IMR-90 (cell line): ENCODE data around the gene FAM3D. TPM values are rescaled to one million over a fixed set of nuclear protein-coding genes. Genes with fewer than 3 reads are reported as not detected.
A peak's percentile ranks its signal among the peaks of the same experiment; 100 is the strongest.

ENCODE experiments used
- ATAC-seq: fragments of 200-7000 bp; cut with Tn5 transposase; 2 replicates; pipeline ENCODE4 v1.9.1; 2020; ENCODE audit warnings: low read depth, mild to moderate bottlenecking, moderate library complexity
- BruUV-seq: library from RNA; stranded (reverse); fragments of 400-500 nt; replicated peaks from 2 replicates; lab custom pipeline; 2021; lab: Mats Ljungman, UMichigan
- CTCF ChIA-PET: fragments of 300-600 bp; formaldehyde crosslinking; extraction: SDS; loops from one replicate; lab custom pipeline; 2021; ENCODE audit warnings: antibody characterized with exemption; lab: Yijun Ruan, JAX
- POLR2A ChIA-PET: fragments of 300-600 bp; sonication (Branson Sonifier 250); formaldehyde crosslinking; loops from one replicate; lab custom pipeline; 2022; ENCODE audit warnings: antibody characterized with exemption; ENCODE audit not compliant: unreplicated experiment; lab: Charles Lee
- DNase-seq: peaks from one replicate; pipeline ENCODE4 v3.0.0; 2013
- H2AFZ ChIP-seq: replicated peaks from 2 replicates; pipeline ENCODE3; 2013; ENCODE audit warnings: low read length, mild to moderate bottlenecking; ENCODE audit not compliant: poor library complexity
- H2AK5ac ChIP-seq: 2 replicates; pipeline ENCODE4 v1.6.1; 2013; ENCODE audit warnings: low read depth, low read length, inconsistent platforms
- H2AK9ac ChIP-seq: replicated peaks from 2 replicates; pipeline ENCODE3; 2013; ENCODE audit warnings: mild to moderate bottlenecking, low read depth, low read length, moderate library complexity; ENCODE audit not compliant: poor library complexity
- H2BK120ac ChIP-seq: 2 replicates; pipeline ENCODE4 v1.6.1; 2013; ENCODE audit warnings: low read depth, low read length, inconsistent platforms
- H2BK15ac ChIP-seq: 3 replicates; pipeline ENCODE4 v1.6.1; 2013; ENCODE audit warnings: low read depth, low read length, inconsistent platforms
- H2BK20ac ChIP-seq: 2 replicates; pipeline ENCODE4 v1.6.1; 2013; ENCODE audit warnings: low read depth, mild to moderate bottlenecking, inconsistent platforms, low read length, moderate library complexity
- H2BK5ac ChIP-seq: 2 replicates; pipeline ENCODE4 v1.6.1; 2013; ENCODE audit warnings: mild to moderate bottlenecking, low read depth, low read length, inconsistent platforms; ENCODE audit not compliant: poor library complexity, severe bottlenecking
- H3K14ac ChIP-seq: replicated peaks from 2 replicates; pipeline ENCODE4 v1.6.1; 2013; ENCODE audit warnings: low read depth, low read length, inconsistent platforms
- H3K18ac ChIP-seq: 2 replicates; pipeline ENCODE4 v1.6.1; 2013; ENCODE audit warnings: low read depth, low read length, control low read depth
- H3K23ac ChIP-seq: 2 replicates; pipeline ENCODE4 v1.6.1; 2013; ENCODE audit warnings: low read depth, low read length, inconsistent platforms
- H3K27ac ChIP-seq: 2 replicates; pipeline ENCODE4 v1.5.1; 2013; ENCODE audit warnings: mild to moderate bottlenecking, control low read depth, low read length; ENCODE audit not compliant: insufficient read depth
- H3K27me3 ChIP-seq: 2 replicates; pipeline ENCODE4 v1.6.1; 2013; ENCODE audit warnings: low read length; ENCODE audit not compliant: control insufficient read depth, insufficient read depth
- H3K36me3 ChIP-seq: 2 replicates; pipeline ENCODE4 v1.6.1; 2013; ENCODE audit warnings: low read length, mixed read lengths; ENCODE audit not compliant: control insufficient read depth, insufficient read depth
- H3K4ac ChIP-seq: 2 replicates; pipeline ENCODE4 v1.6.1; 2013; ENCODE audit warnings: low read depth, low read length, inconsistent platforms
- H3K4me1 ChIP-seq: 2 replicates; pipeline ENCODE4 v1.6.1; 2013; ENCODE audit warnings: low read length, mixed read lengths; ENCODE audit not compliant: control insufficient read depth, insufficient read depth
- H3K4me2 ChIP-seq: 2 replicates; pipeline ENCODE4 v1.6.1; 2013; ENCODE audit warnings: low read depth, mild to moderate bottlenecking, control low read depth, low read length, moderate library complexity
- H3K4me3 ChIP-seq: 2 replicates; pipeline ENCODE4 v1.5.1; 2013; ENCODE audit warnings: low read depth, mild to moderate bottlenecking, control low read depth, low read length, moderate library complexity; ENCODE audit not compliant: insufficient read depth
- H3K56ac ChIP-seq: 2 replicates; pipeline ENCODE4 v1.6.1; 2013; ENCODE audit warnings: low read length, inconsistent platforms; ENCODE audit not compliant: insufficient read depth; ENCODE audit errors: extremely low read depth
- H3K79me1 ChIP-seq, 2 experiments: 2 replicates each; pipeline ENCODE4 v1.6.1; 2013; ENCODE audit warnings: low read length in 2 of 2, inconsistent platforms in 1 of 2, low read depth in 1 of 2
- H3K9ac ChIP-seq: 2 replicates; pipeline ENCODE4 v1.6.1; 2013; ENCODE audit warnings: low read depth, low read length, control low read depth
- H3K9me1 ChIP-seq: 2 replicates; pipeline ENCODE4 v1.6.1; 2013; ENCODE audit warnings: low read length, inconsistent platforms; ENCODE audit not compliant: insufficient read depth
- H3K9me3 ChIP-seq: 2 replicates; pipeline ENCODE4 v1.6.1; 2013; ENCODE audit warnings: low read length; ENCODE audit not compliant: control insufficient read depth, insufficient read depth
- H4K20me1 ChIP-seq: 2 replicates; pipeline ENCODE4 v1.6.1; 2013; ENCODE audit warnings: low read length, inconsistent platforms; ENCODE audit not compliant: insufficient read depth
- H4K5ac ChIP-seq: 2 replicates; pipeline ENCODE4 v1.6.1; 2013; ENCODE audit warnings: mild to moderate bottlenecking, low read depth, low read length, control low read depth
- H4K8ac ChIP-seq, 2 experiments: 2 replicates each; pipeline ENCODE4 v1.6.1; 2013; ENCODE audit warnings: low read depth in 2 of 2, low read length in 2 of 2, control low read depth in 1 of 2, inconsistent platforms in 1 of 2
- H4K91ac ChIP-seq: 2 replicates; pipeline ENCODE4 v1.6.1; 2013; ENCODE audit warnings: low read depth, low read length, inconsistent platforms; ENCODE audit not compliant: insufficient read depth
- MAFK ChIP-seq: IDR thresholded peaks from 2 replicates; pipeline ENCODE4 v1.6.1; 2012; ENCODE audit warnings: low read depth, low read length, improper control_type of control experiment
- SMC3 ChIP-seq: fragments of 150-350 bp; IDR thresholded peaks from 2 replicates; pipeline ENCODE4 v1.6.1; 2016; ENCODE audit warnings: low read depth, mild to moderate bottlenecking, antibody characterized with exemption, low read length, moderate library complexity
- WGBS, 2 experiments: methylation state at CpG; one replicate each; pipeline versions ENCODE4 v1.1.5 to v1.1.7; 2013; ENCODE audit warnings: missing lambda C conversion rate in 2 of 2; ENCODE audit not compliant: insufficient read length in 1 of 2; ENCODE audit errors: extremely low coverage in 2 of 2; 5-methylcytosine and 5-hydroxymethylcytosine counted together
- dilution Hi-C: fragments of 300-500 bp; cut with HindIII; formaldehyde crosslinking; loops from one replicate; pipeline ENCODE4 v1.14.3; 2018; ENCODE audit warnings: low sequenced_read_pairs; ENCODE audit not compliant: unreplicated experiment
- in situ Hi-C: fragments of 300-500 bp; cut with MboI; formaldehyde crosslinking; loops from 3 replicates; pipeline ENCODE4 v1.14.3; 2019; ENCODE audit warnings: low sequenced_read_pairs, inconsistent platforms, mixed read lengths
- intact Hi-C: fragments of 100-400 bp; cut with micrococcal nuclease; formaldehyde crosslinking; loops from 2 replicates; pipeline ENCODE4 v1.10.0; 2022
- polyA plus RNA-seq, 3 experiments: library from polyadenylated mRNA; depleted of rRNA; stranded (reverse); fragments of >200 nt; gene quantifications; 2 replicates each; pipeline ENCODE4 v1.2.3, GENCODE V29; 2012; ENCODE audit warnings: low replicate concordance in 1 of 3
- total RNA-seq: library from RNA; depleted of rRNA; stranded (reverse); fragments of >200 nt; gene quantifications from 2 replicates; pipeline ENCODE4 v1.2.3, GENCODE V29; 2012
- TF ChIP-seq, protein P1 (sequence below): conservative IDR thresholded peaks from 2 replicates; pipeline ENCODE4 v1.5.1; 2012; ENCODE audit warnings: mild to moderate bottlenecking, low read depth, low read length, improper control_type of control experiment

FAM3D gene
- total and polyA plus RNA-seq, 2 of the 4 experiments (the other 2 are of a cell fraction), result not detected

DNA sequence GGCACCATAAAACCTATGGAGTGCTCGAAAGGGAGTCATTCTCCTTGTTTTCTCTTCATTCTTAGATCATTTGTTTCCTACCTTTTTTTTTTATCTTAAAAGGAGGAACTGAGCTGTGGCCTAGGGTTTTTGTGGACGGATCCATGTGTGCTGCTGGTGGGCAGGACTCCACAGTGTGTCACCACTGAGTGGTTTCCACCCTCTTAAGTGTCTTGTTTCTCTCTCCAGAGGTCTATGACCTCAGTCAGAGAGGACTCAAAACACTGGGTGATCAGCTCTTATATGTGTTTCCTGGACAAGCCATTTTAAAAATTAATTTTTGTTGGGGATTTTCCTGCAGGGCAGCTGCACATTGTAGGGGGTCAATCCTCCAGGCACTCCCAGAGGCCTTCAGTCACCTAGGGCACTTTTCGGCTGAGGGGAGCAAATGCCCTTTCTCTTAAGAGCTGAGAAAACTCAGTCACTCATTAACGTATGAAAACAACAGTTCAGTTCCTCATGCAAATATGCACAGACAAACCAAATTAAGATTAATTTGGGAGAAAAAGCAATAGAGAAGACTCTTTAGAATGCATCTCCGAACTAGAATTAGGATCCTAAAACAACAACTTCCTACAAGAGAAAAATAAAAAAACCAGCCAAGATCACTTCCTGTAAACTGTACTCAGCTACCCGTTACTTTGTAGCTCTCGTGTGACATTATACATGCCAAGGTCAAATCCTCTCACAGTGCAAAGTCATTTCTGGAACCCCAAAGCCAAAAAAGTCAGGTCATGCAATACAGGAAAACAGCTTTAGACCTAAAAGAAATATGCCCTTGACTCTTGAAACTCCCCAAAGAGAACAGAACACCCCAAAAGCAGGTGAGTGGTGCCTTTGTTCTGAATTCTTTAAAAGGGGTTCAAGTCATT, 27.6 kb upstream of the FAM3D start (continued):
- TF ChIP-seq SMC3, result no peak

DNA sequence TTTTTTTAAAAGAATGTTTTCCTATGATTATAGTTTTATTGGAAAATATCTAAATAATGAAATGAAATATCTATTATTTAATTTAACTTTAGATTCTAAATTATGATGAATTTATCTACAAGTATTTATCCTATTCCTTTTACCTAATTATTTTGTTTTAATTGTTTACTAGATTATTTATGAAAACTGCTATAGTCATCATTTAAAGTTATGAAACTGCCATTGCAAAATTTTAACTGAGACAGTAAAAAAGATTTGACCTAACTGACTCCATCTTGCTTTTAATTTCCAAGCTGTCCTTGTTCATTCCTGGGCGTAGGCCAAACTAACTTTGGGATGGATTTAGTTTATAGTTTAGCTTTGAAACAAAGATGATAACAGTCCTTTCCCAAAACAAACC, 25.9 kb upstream of the FAM3D start:
- H3K27ac ChIP-seq, result no peak overlapping the region
- no peak overlapping the region for H2BK20ac ChIP-seq
- H3K18ac ChIP-seq, result no peak overlapping the region
- no peaks in the 10 kb centered on the region for H4K20me1 ChIP-seq
- H3K4me3 ChIP-seq, result no peak overlapping the region
- H3K4ac ChIP-seq, result no peak overlapping the region
- no peak overlapping the region for H2BK5ac ChIP-seq
- no CpG with 5 or more reads among the region's 1 CpG for WGBS, 2 experiments
- no peak overlapping the region for H2AFZ ChIP-seq
- H3K9ac ChIP-seq, result no peak overlapping the region
- H2BK120ac ChIP-seq, result no peak overlapping the region
- H4K8ac ChIP-seq, result no peak overlapping the region
- in situ Hi-C loops, result no loop called here
- no peaks in the 10 kb centered on the region for H3K79me1 ChIP-seq
- H2BK15ac ChIP-seq, result no peak overlapping the region
- DNase-seq (no peak), ATAC-seq (no peak)
- no peaks in the 10 kb centered on the region for H3K36me3 ChIP-seq
- intact Hi-C loops, result no loop called here
- H3K14ac ChIP-seq, result no peak overlapping the region
- TF ChIP-seq, protein P1, sequence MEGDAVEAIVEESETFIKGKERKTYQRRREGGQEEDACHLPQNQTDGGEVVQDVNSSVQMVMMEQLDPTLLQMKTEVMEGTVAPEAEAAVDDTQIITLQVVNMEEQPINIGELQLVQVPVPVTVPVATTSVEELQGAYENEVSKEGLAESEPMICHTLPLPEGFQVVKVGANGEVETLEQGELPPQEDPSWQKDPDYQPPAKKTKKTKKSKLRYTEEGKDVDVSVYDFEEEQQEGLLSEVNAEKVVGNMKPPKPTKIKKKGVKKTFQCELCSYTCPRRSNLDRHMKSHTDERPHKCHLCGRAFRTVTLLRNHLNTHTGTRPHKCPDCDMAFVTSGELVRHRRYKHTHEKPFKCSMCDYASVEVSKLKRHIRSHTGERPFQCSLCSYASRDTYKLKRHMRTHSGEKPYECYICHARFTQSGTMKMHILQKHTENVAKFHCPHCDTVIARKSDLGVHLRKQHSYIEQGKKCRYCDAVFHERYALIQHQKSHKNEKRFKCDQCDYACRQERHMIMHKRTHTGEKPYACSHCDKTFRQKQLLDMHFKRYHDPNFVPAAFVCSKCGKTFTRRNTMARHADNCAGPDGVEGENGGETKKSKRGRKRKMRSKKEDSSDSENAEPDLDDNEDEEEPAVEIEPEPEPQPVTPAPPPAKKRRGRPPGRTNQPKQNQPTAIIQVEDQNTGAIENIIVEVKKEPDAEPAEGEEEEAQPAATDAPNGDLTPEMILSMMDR, result no peak
- TF ChIP-seq MAFK, result peak; percentile 81
- no peak overlapping the region for H2AK5ac ChIP-seq
- ChIA-PET POLR2A (no interaction called here), CTCF (no interaction called here)
- peaks cover 6% of the 10 kb centered on the region for H3K9me3 ChIP-seq
- no peak overlapping the region for H3K4me2 ChIP-seq
- H3K27me3 ChIP-seq, result no peaks in the 10 kb centered on the region; the same call in 1 of the 2 replicates
- H4K91ac ChIP-seq, result no peak overlapping the region
- H4K5ac ChIP-seq, result no peak overlapping the region
- H2AK9ac ChIP-seq, result no peak overlapping the region
- H3K9me1 ChIP-seq, result no peaks in the 10 kb centered on the region
- dilution Hi-C loops, result no loop called here
- no TSS peak for BruUV-seq
- H3K23ac ChIP-seq, result no peak overlapping the region
- H3K56ac ChIP-seq, result no peak overlapping the region
- no peaks in the 10 kb centered on the region for H3K4me1 ChIP-seq
